ENCODE data around the gene MPRIP. TPM values are rescaled to one million over a fixed set of nuclear protein-coding genes. Genes with fewer than 3 reads are reported as not detected.

Gene MPRIP
- polyA plus RNA-seq, 1 donor (not counting 4 experiments of a cell fraction or from before 2014, with no cell fraction given) = 113 TPM

DNA sequence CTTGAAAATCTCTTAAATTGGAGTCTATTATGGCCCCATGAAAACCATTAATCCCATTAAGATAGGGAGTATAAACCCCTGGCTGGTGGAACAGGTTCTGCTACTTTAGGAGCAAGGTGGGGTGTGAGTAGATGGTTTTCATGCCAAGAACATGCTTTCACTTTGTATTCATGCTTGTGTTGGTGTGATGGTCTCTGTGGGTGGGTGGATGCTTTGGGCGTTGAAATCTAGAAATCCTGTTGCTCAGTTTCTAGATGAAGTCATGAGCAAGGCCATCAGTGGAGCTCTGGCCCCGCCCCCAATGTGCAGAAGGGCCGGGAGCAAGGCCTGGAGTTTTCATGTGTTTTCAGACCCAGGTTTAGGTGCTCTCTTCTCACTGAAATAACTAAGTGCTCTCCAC, 143.8 kb downstream of the MPRIP start:
- Histone ChIP-seq H3K9me3 (ENCODE audit: control insufficient read depth, low read depth, low read length) (no peaks in the 10 kb centered on the region), H3K4me1 (ENCODE audit: control insufficient read depth, extremely low read depth, insufficient read depth, low read length) (peaks cover 15% of the 10 kb centered on the region), H3K36me3 (ENCODE audit: control insufficient read depth in 2 of 2, extremely low read depth in 1 of 2, insufficient read depth in 2 of 2, low read length in 2 of 2) (peaks cover 30 to 45% of the 10 kb centered on the region in 2 experiments), H3K79me2 (ENCODE audit: control insufficient read depth, insufficient read depth, low read length) (no peaks in the 10 kb centered on the region), H3K27ac (ENCODE audit: control insufficient read depth, insufficient read depth, low read length) (no peak overlapping the region), H3K4me2 (ENCODE audit: control insufficient read depth, extremely low read depth, insufficient read depth, low read depth, low read length) (no peak overlapping the region), H3K9ac (ENCODE audit: control insufficient read depth, extremely low read depth, insufficient read depth, low read length) (no peak overlapping the region), H3K4me3 (ENCODE audit: control insufficient read depth in 2 of 3, extremely low read depth in 1 of 3, insufficient read depth in 2 of 3, low read depth in 1 of 3, low read length in 3 of 3) (no peak overlapping the region), H2AFZ (ENCODE audit: control insufficient read depth, low read length) (no peak overlapping the region), H3K9me1 (ENCODE audit: control insufficient read depth, extremely low read depth, insufficient read depth, low read length) (peaks cover 2% of the 10 kb centered on the region), H4K20me1 (ENCODE audit: control insufficient read depth, extremely low read depth, insufficient read depth, low read length) (no peaks in the 10 kb centered on the region), H3K27me3 (ENCODE audit: control insufficient read depth, extremely low read depth, insufficient read depth, low read length) (no peaks in the 10 kb centered on the region)
- dilution Hi-C loops (cut with MboI; ENCODE audit: extremely low pct_ligation_motif_present, low sequenced_read_pairs) = no loop called here
- no peak for TF ChIP-seq EZH2 (IDR thresholded peaks at IDR 0.05; ENCODE audit: low read length)
- TF ChIP-seq, protein P1, sequence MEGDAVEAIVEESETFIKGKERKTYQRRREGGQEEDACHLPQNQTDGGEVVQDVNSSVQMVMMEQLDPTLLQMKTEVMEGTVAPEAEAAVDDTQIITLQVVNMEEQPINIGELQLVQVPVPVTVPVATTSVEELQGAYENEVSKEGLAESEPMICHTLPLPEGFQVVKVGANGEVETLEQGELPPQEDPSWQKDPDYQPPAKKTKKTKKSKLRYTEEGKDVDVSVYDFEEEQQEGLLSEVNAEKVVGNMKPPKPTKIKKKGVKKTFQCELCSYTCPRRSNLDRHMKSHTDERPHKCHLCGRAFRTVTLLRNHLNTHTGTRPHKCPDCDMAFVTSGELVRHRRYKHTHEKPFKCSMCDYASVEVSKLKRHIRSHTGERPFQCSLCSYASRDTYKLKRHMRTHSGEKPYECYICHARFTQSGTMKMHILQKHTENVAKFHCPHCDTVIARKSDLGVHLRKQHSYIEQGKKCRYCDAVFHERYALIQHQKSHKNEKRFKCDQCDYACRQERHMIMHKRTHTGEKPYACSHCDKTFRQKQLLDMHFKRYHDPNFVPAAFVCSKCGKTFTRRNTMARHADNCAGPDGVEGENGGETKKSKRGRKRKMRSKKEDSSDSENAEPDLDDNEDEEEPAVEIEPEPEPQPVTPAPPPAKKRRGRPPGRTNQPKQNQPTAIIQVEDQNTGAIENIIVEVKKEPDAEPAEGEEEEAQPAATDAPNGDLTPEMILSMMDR (optimal IDR thresholded peaks at IDR 0.05 in 1 of 3, IDR thresholded peaks at IDR 0.05 in 1 of 3, conservative IDR thresholded peaks at IDR 0.05 in 1 of 3; ENCODE audit: extremely low read depth in 1 of 3, insufficient read depth in 2 of 3, low read length in 3 of 3) = no peak
- peak; percentile 87 for FAIRE-seq
- peak; percentile 25 for DNase-seq (ENCODE audit: low read depth, low spot score)

DNA sequence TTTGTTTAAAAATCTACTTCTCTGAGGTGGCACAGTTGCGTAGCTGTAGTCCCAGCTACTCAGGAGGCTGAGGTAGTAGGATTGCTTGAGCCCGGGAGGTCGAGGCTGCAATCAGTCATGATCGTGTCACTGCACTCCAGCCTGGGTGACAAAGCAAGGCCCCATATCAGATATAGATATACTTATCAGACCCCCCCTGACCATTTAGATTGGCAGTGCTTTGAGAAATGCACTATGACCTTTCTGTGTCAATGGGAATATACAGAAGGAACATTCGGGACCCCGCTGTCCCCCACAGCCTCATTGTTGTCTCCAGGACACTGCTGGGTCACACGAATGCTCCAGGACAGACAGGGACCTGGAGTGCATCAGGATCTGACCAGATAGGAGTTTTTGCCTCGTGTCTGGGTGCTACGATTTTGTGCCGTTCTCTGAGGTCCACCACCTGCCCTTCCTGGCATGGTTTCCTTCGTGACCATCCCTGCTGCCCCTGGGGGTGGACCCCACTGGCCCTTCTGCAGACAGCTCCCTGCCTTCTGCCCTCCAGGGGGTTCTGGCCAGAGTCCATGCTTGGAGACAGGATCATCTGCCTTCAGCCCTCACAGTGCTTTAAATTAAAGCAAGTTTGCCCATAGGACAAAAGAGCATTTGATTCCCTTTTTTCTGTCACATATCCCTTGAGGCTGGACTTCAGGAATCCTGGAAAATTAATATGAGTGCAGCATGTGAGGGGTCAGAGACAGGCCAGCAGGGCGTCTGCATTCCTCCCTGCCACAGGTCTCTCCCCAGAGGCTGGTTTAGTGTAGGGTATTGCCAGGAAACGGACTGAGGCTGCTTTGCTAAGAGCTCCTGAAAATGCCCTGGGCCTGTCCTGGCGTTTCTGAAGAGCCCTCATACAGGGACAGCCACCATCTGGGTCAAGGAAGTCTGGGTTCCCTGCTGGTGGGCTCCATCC, 144.6 kb downstream of the MPRIP start:
- H3K4me3 ChIP-seq (ENCODE audit: control insufficient read depth in 2 of 3, extremely low read depth in 1 of 3, insufficient read depth in 2 of 3, low read depth in 1 of 3, low read length in 3 of 3) = no peak overlapping the region
- H3K9me3 ChIP-seq (ENCODE audit: control insufficient read depth, low read depth, low read length) = no peaks in the 10 kb centered on the region
- H3K4me1 ChIP-seq (ENCODE audit: control insufficient read depth, extremely low read depth, insufficient read depth, low read length) = peaks cover 15% of the 10 kb centered on the region
- no peaks in the 10 kb centered on the region for H3K79me2 ChIP-seq (ENCODE audit: control insufficient read depth, insufficient read depth, low read length)
- no peak overlapping the region for H2AFZ ChIP-seq (ENCODE audit: control insufficient read depth, low read length)
- H3K36me3 ChIP-seq (ENCODE audit: control insufficient read depth in 2 of 2, extremely low read depth in 1 of 2, insufficient read depth in 2 of 2, low read length in 2 of 2) = peaks cover 28 to 39% of the 10 kb centered on the region in 2 experiments
- dilution Hi-C loops (cut with MboI; ENCODE audit: extremely low pct_ligation_motif_present, low sequenced_read_pairs) = no loop called here
- no peak overlapping the region for H3K27ac ChIP-seq (ENCODE audit: control insufficient read depth, insufficient read depth, low read length)
- H3K27me3 ChIP-seq (ENCODE audit: control insufficient read depth, extremely low read depth, insufficient read depth, low read length) = no peaks in the 10 kb centered on the region
- TF ChIP-seq, protein P1 (optimal IDR thresholded peaks at IDR 0.05 in 1 of 3, IDR thresholded peaks at IDR 0.05 in 1 of 3, conservative IDR thresholded peaks at IDR 0.05 in 1 of 3; ENCODE audit: extremely low read depth in 1 of 3, insufficient read depth in 2 of 3, low read length in 3 of 3) = no peak
- TF ChIP-seq EZH2 (IDR thresholded peaks at IDR 0.05; ENCODE audit: low read length) = no peak
- H4K20me1 ChIP-seq (ENCODE audit: control insufficient read depth, extremely low read depth, insufficient read depth, low read length) = no peaks in the 10 kb centered on the region
- DNase-seq (ENCODE audit: low read depth, low spot score) (no peak), FAIRE-seq (no peak)
- peaks cover 2% of the 10 kb centered on the region for H3K9me1 ChIP-seq (ENCODE audit: control insufficient read depth, extremely low read depth, insufficient read depth, low read length)
- no peak overlapping the region for H3K4me2 ChIP-seq (ENCODE audit: control insufficient read depth, extremely low read depth, insufficient read depth, low read depth, low read length)
- H3K9ac ChIP-seq (ENCODE audit: control insufficient read depth, extremely low read depth, insufficient read depth, low read length) = no peak overlapping the region
